GM15510 (cell line): ENCODE results near the gene FAM193B.

Source experiments
- POLR2A ChIP-seq: IDR thresholded peaks from 3 replicates; pipeline ENCODE4 v1.6.1; 2011; ENCODE audit warnings: borderline replicate concordance; ENCODE audit not compliant: insufficient read length; ENCODE audit errors: extremely low read depth

FAM193B gene

GRCh38 chr5:177504086-177505056 lies 50.0 kb downstream of the FAM193B start:
- TF ChIP-seq POLR2A, result no peak

GRCh38 chr5:177503351-177504085 lies 50.8 kb downstream of the FAM193B start:
- no peak for TF ChIP-seq POLR2A

- TF ChIP-seq POLR2A, result no peak
These were observed 51.5 kb downstream of the FAM193B start for GRCh38 chr5:177502886-177503285.

- TF ChIP-seq POLR2A, result no peak
These were observed 52.3 kb downstream of the FAM193B start for GRCh38 chr5:177501874-177502678.

GRCh38 chr5:177500685-177501522 lies 53.5 kb downstream of the FAM193B start:
- peak; percentile 21 for TF ChIP-seq POLR2A

- TF ChIP-seq POLR2A, result no peak
These were observed 54.5 kb downstream of the FAM193B start for GRCh38 chr5:177499842-177500241.

- TF ChIP-seq POLR2A, result no peak
These were observed 56.2 kb downstream of the FAM193B start for GRCh38 chr5:177498013-177498787.

- peak; percentile 96 for TF ChIP-seq POLR2A
These were observed 56.9 kb downstream of the FAM193B start, which contains the start of gene PDLIM7 for GRCh38 chr5:177497292-177498012. Gene PDLIM7 (minus strand): TSS chr5:177497604. CDS start chr5:177496512, 1,092 bp downstream.

GRCh38 chr5:177496727-177497291 lies 57.6 kb downstream of the FAM193B start:
- no peak for TF ChIP-seq POLR2A

- no peak for TF ChIP-seq POLR2A
These were observed 58.2 kb downstream of the FAM193B start for GRCh38 chr5:177496070-177496726.

GRCh38 chr5:177495243-177496060 lies 58.9 kb downstream of the FAM193B start:
- no peak for TF ChIP-seq POLR2A
